Gastroesophageal sphincter (tissue), 3 donors: Measurements from ENCODE around the gene CEBPG.

Experiments
- EP300 ChIP-seq: sonication (generic); formaldehyde crosslinking; IDR thresholded peaks from one replicate; pipeline ENCODE4 v1.6.1; 2017; ENCODE audit warnings: antibody characterized with exemption, mild to moderate bottlenecking
- POLR2A ChIP-seq, 2 donors: fragments of 450-650 bp; IDR thresholded peaks; one replicate each; pipeline ENCODE4 v1.6.1; 2017; ENCODE audit warnings: antibody characterized with exemption in 2 of 2, mild to moderate bottlenecking in 2 of 2, moderate library complexity in 1 of 2
- TF ChIP-seq, protein P1 (sequence below), 4 experiments: fragments of 200-600 bp in 2 of 4; fragments of 450-650 bp in 2 of 4; sonication (generic) in 1 of 4; IDR thresholded peaks; one replicate each; pipeline ENCODE4 v1.5.1; 2017 to 2019; ENCODE audit warnings: antibody characterized with exemption in 4 of 4, mild to moderate bottlenecking in 2 of 4, moderate library complexity in 2 of 4

DNA sequence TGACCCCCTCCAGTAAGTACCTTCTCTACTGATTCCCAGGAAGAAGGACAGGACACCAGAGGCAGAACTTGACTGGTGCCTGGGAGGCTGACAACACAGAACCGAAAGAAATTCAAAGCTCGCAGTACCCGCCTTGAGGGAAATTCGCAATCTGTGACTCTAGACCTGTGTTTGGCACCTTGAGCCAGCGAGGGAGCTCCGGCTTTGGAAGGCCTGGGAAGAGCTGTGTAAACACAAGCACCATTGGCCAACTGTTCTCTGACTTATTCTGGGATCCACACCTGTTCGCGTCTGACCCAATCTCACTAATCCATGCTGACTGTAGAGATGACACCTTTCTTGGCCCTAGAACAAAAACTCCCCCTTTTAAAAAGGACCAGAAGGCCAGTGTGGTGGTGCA lies 50.7 kb downstream of the CEBPG start:
- TF ChIP-seq POLR2A (IDR thresholded peaks at IDR 0.05) (no peak), EP300 (no peak)
- TF ChIP-seq, protein P1, sequence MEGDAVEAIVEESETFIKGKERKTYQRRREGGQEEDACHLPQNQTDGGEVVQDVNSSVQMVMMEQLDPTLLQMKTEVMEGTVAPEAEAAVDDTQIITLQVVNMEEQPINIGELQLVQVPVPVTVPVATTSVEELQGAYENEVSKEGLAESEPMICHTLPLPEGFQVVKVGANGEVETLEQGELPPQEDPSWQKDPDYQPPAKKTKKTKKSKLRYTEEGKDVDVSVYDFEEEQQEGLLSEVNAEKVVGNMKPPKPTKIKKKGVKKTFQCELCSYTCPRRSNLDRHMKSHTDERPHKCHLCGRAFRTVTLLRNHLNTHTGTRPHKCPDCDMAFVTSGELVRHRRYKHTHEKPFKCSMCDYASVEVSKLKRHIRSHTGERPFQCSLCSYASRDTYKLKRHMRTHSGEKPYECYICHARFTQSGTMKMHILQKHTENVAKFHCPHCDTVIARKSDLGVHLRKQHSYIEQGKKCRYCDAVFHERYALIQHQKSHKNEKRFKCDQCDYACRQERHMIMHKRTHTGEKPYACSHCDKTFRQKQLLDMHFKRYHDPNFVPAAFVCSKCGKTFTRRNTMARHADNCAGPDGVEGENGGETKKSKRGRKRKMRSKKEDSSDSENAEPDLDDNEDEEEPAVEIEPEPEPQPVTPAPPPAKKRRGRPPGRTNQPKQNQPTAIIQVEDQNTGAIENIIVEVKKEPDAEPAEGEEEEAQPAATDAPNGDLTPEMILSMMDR (IDR thresholded peaks at IDR 0.05) = no peak
